B cell (primary cell): Measurements from ENCODE around the gene NECTIN1. TPM values are rescaled to one million over a fixed set of nuclear protein-coding genes. Genes with fewer than 3 reads are reported as not detected.

ENCODE experiments used
- ATAC-seq: fragments of 200-7000 bp; cut with Tn5 transposase; one replicate; pipeline ENCODE4 v1.10.0; 2021; ENCODE audit warnings: low read depth, mild to moderate bottlenecking, moderate number of reproducible peaks, moderate library complexity
- CTCF ChIA-PET: fragments of 350-600 bp; sonication (Branson Sonifier 250); formaldehyde crosslinking; loops from one replicate; lab custom pipeline; 2021; ENCODE audit warnings: antibody characterized with exemption, inconsistent platforms; lab: Charles Lee
- POLR2A ChIA-PET: fragments of 350-600 bp; sonication (Branson Sonifier 250); formaldehyde crosslinking; loops from one replicate; lab custom pipeline; 2021; ENCODE audit warnings: antibody characterized with exemption; lab: Charles Lee
- DNase-seq: peaks from one replicate; pipeline ENCODE4 v3.0.0; 2013
- H2AFZ ChIP-seq: 2 replicates; pipeline ENCODE4 v1.6.1; 2012; ENCODE audit warnings: mild to moderate bottlenecking, low read depth, low read length; ENCODE audit not compliant: insufficient read depth, poor library complexity, severe bottlenecking
- H3K27ac ChIP-seq, 2 donors: 1 replicate in 1 of 2; 2 replicates in 1 of 2; pipeline ENCODE4 v1.5.1; 2012 to 2013; ENCODE audit warnings: low read length in 2 of 2, mild to moderate bottlenecking in 2 of 2, moderate library complexity in 1 of 2
- H3K27me3 ChIP-seq, 4 experiments: fragments of 200-600 bp in 1 of 4; sonication (generic) in 1 of 4; replicated peaks in 1 of 4; 1 replicate in 2 of 4; 2 replicates in 2 of 4; pipeline versions ENCODE4 v1.6.1 to v1.7.0; 2013 to 2016; ENCODE audit warnings: low read length in 3 of 4, mild to moderate bottlenecking in 2 of 4, mixed read lengths in 1 of 4, moderate library complexity in 1 of 4; ENCODE audit not compliant: insufficient read depth in 4 of 4, control insufficient read depth in 3 of 4; ENCODE audit errors: control extremely low read depth in 1 of 4
- H3K36me3 ChIP-seq, 2 experiments: replicated peaks in 1 of 2; 1 replicate in 1 of 2; 2 replicates in 1 of 2; pipeline versions ENCODE4 v1.6.1 to v1.7.1; 2013; ENCODE audit warnings: low read length in 1 of 2; ENCODE audit not compliant: insufficient read depth in 2 of 2, control insufficient read depth in 1 of 2; ENCODE audit errors: control extremely low read depth in 1 of 2, extremely low read depth in 1 of 2
- H3K4me1 ChIP-seq, 2 donors: fragments of 200-600 bp in 1 of 2; sonication (generic) in 1 of 2; 1 replicate in 1 of 2; 2 replicates in 1 of 2; pipeline versions ENCODE4 v1.5.1 to v1.6.1; 2013 to 2017; ENCODE audit warnings: low read length in 2 of 2; ENCODE audit not compliant: control insufficient read depth in 2 of 2, insufficient read depth in 2 of 2
- H3K4me2 ChIP-seq: replicated peaks from 2 replicates; pipeline ENCODE3; 2012; ENCODE audit warnings: mild to moderate bottlenecking, low read depth, low read length; ENCODE audit not compliant: poor library complexity, severe bottlenecking
- H3K4me3 ChIP-seq, 5 experiments: fragments of 200-600 bp in 1 of 5; sonication (generic) in 1 of 5; 1 replicate in 3 of 5; 2 replicates in 2 of 5; pipeline versions ENCODE4 v1.5.1 to v1.7.0; 2011 to 2016; ENCODE audit warnings: low read length in 4 of 5, mild to moderate bottlenecking in 4 of 5, low read depth in 2 of 5, control low read depth in 1 of 5, moderate library complexity in 1 of 5; ENCODE audit not compliant: insufficient read depth in 1 of 5; ENCODE audit errors: control extremely low read depth in 1 of 5, extremely low read depth in 1 of 5
- H3K79me2 ChIP-seq: fragments of 200-600 bp; sonication (generic); one replicate; pipeline ENCODE4 v1.6.0; 2016; ENCODE audit warnings: low read length; ENCODE audit not compliant: control insufficient read depth, insufficient read depth
- H3K9ac ChIP-seq: fragments of 200-600 bp; sonication (generic); 2 replicates; pipeline ENCODE4 v1.6.1; 2017; ENCODE audit warnings: mild to moderate bottlenecking, low read length, moderate library complexity
- H3K9me3 ChIP-seq, 3 donors: one replicate each; pipeline versions ENCODE4 v1.6.1 to v1.7.1; 2013; ENCODE audit warnings: low read length in 2 of 3; ENCODE audit not compliant: control insufficient read depth in 2 of 3, insufficient read depth in 1 of 3; ENCODE audit errors: control extremely low read depth in 1 of 3
- H4K20me1 ChIP-seq: 2 replicates; pipeline ENCODE4 v1.6.0; 2012; ENCODE audit warnings: mild to moderate bottlenecking, low read length; ENCODE audit not compliant: insufficient read depth, control insufficient read depth, poor library complexity, severe bottlenecking
- H3K27ac Mint-ChIP-seq: one replicate; pipeline ENCODE4 v1.8.0; 2021; ENCODE audit warnings: mixed read lengths
- H3K27me3 Mint-ChIP-seq: one replicate; pipeline ENCODE4 v1.8.0; 2021; ENCODE audit warnings: mixed read lengths
- H3K4me1 Mint-ChIP-seq: one replicate; pipeline ENCODE4 v1.8.0; 2021; ENCODE audit warnings: mixed read lengths
- H3K4me3 Mint-ChIP-seq: one replicate; pipeline ENCODE4 v1.8.0; 2021; ENCODE audit warnings: mixed read lengths
- H3K9me3 Mint-ChIP-seq: one replicate; pipeline ENCODE4 v1.8.0; 2022; ENCODE audit warnings: mixed read lengths; ENCODE audit not compliant: insufficient read depth
- EZH2 ChIP-seq: IDR thresholded peaks from 2 replicates; pipeline ENCODE4 v1.6.1; 2012; ENCODE audit warnings: borderline replicate concordance, low read depth, mild to moderate bottlenecking, moderate library complexity, low read length; ENCODE audit not compliant: insufficient read depth, poor library complexity, severe bottlenecking
- WGBS: methylation state at CpG from one replicate; pipeline ENCODE4 v1.1.5; 2013; ENCODE audit warnings: missing lambda C conversion rate; ENCODE audit not compliant: insufficient coverage; 5-methylcytosine and 5-hydroxymethylcytosine counted together
- intact Hi-C: fragments of 100-400 bp; cut with micrococcal nuclease; formaldehyde crosslinking; loops from one replicate; pipeline ENCODE4 v1.10.0; 2022
- polyA plus RNA-seq: library from polyadenylated mRNA; depleted of rRNA; stranded (reverse); fragments of >200 nt; gene quantifications from 2 replicates; pipeline ENCODE4 v1.2.3, GENCODE V29; 2012
- total RNA-seq, 2 donors: library from RNA; stranded (reverse); fragments of 120-200 nt in 1 of 2; gene quantifications; 1 replicate in 1 of 2; 2 replicates in 1 of 2; pipeline versions ENCODE4 v1.2.3 to v1.2.4, GENCODE V29; 2013 to 2022
- TF ChIP-seq, protein P1 (sequence below): fragments of 200-600 bp; IDR thresholded peaks from one replicate; pipeline ENCODE4 v1.8.0; 2022; ENCODE audit warnings: antibody characterized with exemption, mild to moderate bottlenecking

Gene NECTIN1
- total and polyA plus RNA-seq, 2 donors (not counting 1 experiment from before 2014, with no cell fraction given): 2.1 to 3.9 TPM

DNA sequence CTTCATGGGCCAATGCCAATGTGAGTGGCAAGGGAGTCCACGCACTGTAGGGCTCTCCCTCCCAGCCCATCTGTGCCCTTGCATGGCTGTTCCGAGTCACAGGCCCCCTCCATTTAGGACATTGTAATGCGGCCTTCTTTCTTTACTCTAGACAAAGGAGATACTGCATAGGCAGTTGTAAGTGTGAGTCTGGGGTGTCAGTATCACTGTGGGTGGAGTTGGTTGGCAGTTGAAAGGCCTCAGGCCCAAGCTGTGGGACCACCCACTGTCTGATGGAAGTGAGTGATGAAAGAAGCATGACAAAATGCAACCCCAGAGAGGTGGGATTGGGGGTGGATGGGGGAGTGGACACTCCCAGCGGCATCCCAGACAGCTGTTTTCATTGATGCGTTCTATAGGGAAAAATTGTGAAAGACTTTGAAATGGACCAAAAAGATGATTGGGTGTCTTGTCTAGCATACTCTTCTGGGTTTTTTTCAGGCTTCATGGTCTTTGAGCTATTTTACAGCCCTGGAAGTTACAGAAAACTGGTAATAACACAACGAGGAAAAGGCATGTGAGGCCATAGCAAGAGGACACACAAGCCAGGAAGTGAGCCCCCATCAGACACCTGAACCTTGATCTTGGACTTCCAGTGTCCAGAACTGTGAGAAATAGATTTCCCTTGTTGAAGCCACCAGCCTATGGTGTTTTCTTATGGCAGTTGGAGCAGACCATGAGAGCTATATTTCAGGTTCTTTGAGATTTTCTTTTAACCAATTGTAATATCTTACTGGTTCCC, 114.6 kb downstream of the NECTIN1 start:
- no peak overlapping the region for H3K9ac ChIP-seq
- no peaks in the 10 kb centered on the region for H3K4me1 ChIP-seq
- ChIA-PET POLR2A (no interaction called here), CTCF (no interaction called here)
- Mint-ChIP-seq H3K9me3 (peaks cover 4% of the 10 kb centered on the region), H3K4me3 (no peak overlapping the region), H3K27ac (no peak overlapping the region), H3K4me1 (no peaks in the 10 kb centered on the region), H3K27me3 (peaks cover 16% of the 10 kb centered on the region)
- no peak for ATAC-seq
- 97% methylated on average over 5 of the region's 6 CpGs for WGBS
- no peaks in the 10 kb centered on the region for H3K27me3 ChIP-seq
- intact Hi-C loops: no loop called here
- no peak for DNase-seq
- no peak for TF ChIP-seq EZH2
- H3K4me3 ChIP-seq: no peak overlapping the region
- no peak overlapping the region for H3K27ac ChIP-seq
- H2AFZ ChIP-seq: no peak overlapping the region
- no peaks in the 10 kb centered on the region for H3K79me2 ChIP-seq
- no peaks in the 10 kb centered on the region for H4K20me1 ChIP-seq
- H3K9me3 ChIP-seq: peaks cover 0 to 6% (median 0%) of the 10 kb centered on the region in 3 donors
- no peak overlapping the region for H3K4me2 ChIP-seq
- H3K36me3 ChIP-seq: no peaks in the 10 kb centered on the region

DNA sequence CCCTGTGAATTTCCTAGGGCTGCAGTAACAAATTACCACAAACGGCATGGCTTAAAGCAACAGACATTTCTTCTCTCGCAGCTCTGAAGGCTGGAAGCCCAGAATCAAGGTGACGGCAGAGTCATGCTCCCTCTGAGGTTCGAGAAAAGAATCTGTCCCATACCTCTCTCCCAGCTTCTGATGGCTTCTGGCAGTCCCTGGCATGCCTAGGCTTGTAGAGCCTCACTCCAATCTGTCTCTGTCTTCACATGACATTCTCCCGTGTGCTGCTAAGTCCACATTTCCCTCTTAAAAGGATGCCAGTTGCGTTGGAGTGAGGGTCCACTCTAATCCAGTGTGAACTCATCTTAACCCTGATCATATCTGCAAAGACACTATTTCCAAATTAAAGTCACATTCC, 116.2 kb downstream of the NECTIN1 start:
- H3K27ac Mint-ChIP-seq: no peak overlapping the region
- no peak overlapping the region for H3K4me2 ChIP-seq
- no peak overlapping the region for H3K27ac ChIP-seq
- no peak overlapping the region for H2AFZ ChIP-seq
- H3K79me2 ChIP-seq: no peaks in the 10 kb centered on the region
- peaks cover 0 to 6% (median 0%) of the 10 kb centered on the region in 3 donors for H3K9me3 ChIP-seq
- ATAC-seq: no peak
- peaks cover 12% of the 10 kb centered on the region for H3K27me3 Mint-ChIP-seq
- no peaks in the 10 kb centered on the region for H3K4me1 Mint-ChIP-seq
- 89% methylated on average over 6 of the region's 6 CpGs for WGBS
- no peaks in the 10 kb centered on the region for H3K27me3 ChIP-seq
- no peaks in the 10 kb centered on the region for H4K20me1 ChIP-seq
- no peak overlapping the region for H3K9ac ChIP-seq
- intact Hi-C loops: no loop called here
- no peak for TF ChIP-seq EZH2
- TF ChIP-seq, protein P1, sequence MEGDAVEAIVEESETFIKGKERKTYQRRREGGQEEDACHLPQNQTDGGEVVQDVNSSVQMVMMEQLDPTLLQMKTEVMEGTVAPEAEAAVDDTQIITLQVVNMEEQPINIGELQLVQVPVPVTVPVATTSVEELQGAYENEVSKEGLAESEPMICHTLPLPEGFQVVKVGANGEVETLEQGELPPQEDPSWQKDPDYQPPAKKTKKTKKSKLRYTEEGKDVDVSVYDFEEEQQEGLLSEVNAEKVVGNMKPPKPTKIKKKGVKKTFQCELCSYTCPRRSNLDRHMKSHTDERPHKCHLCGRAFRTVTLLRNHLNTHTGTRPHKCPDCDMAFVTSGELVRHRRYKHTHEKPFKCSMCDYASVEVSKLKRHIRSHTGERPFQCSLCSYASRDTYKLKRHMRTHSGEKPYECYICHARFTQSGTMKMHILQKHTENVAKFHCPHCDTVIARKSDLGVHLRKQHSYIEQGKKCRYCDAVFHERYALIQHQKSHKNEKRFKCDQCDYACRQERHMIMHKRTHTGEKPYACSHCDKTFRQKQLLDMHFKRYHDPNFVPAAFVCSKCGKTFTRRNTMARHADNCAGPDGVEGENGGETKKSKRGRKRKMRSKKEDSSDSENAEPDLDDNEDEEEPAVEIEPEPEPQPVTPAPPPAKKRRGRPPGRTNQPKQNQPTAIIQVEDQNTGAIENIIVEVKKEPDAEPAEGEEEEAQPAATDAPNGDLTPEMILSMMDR: no peak
- H3K4me3 ChIP-seq: no peak overlapping the region
- no peaks in the 10 kb centered on the region for H3K36me3 ChIP-seq
- H3K9me3 Mint-ChIP-seq: peaks cover 4% of the 10 kb centered on the region
- DNase-seq: no peak
- CTCF ChIA-PET: no interaction called here
- H3K4me3 Mint-ChIP-seq: no peak overlapping the region
- H3K4me1 ChIP-seq: no peaks in the 10 kb centered on the region
- POLR2A ChIA-PET: no interaction called here
